Peyer's patch (tissue), 4 donors: ENCODE measurements around the gene THAP5.

Experiments used
- CTCF ChIP-seq, 6 experiments: fragments of 450-650 bp in 4 of 6; fragments of 200-600 bp in 2 of 6; sonication (generic) in 1 of 6; IDR thresholded peaks; one replicate each; pipeline ENCODE4 v1.5.1; 2017 to 2019; ENCODE audit warnings: antibody characterized with exemption in 6 of 6, mild to moderate bottlenecking in 3 of 6, moderate library complexity in 1 of 6
- POLR2A ChIP-seq, 2 donors: fragments of 450-650 bp; IDR thresholded peaks; one replicate each; pipeline ENCODE4 v1.5.1; 2017; ENCODE audit warnings: antibody characterized with exemption in 2 of 2, mild to moderate bottlenecking in 2 of 2, moderate library complexity in 2 of 2

DNA sequence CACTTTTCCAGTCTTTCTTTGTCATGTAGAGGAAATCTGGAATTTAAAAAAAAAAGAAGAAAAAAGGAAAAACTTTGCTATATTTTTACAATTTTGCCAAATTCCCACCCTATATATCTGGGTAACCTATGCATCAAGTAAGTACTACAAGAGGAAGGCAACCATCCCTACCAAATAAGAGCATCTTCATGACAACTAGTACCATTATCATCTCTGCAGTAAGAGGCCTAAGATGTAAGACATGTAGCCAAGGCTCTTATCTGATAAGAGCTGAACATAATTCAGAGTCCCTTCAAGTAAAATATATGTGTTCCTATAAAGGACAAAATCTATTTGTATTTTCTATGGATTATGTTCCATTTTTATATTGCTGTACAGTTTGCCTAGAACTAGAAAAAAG is 3.5 kb downstream of the THAP5 start:
- TF ChIP-seq CTCF (IDR thresholded peaks at IDR 0.05) (no peak), POLR2A (IDR thresholded peaks at IDR 0.05) (no peak)
